Daoy (cell line): ENCODE measurements around the gene RAP1GDS1. TPM values are rescaled to one million over a fixed set of nuclear protein-coding genes. Genes with fewer than 3 reads are reported as not detected.
"Not testable (repeated sequence)": the region's sequence is repeated elsewhere in the genome, so short reads cannot be mapped to it uniquely, and the experiment has no call there.

ENCODE experiments used
- DNase-seq: peaks from one replicate; pipeline ENCODE4 v3.0.0-alpha.2; 2015; ENCODE audit warnings: low read depth
- total RNA-seq: library from RNA; depleted of rRNA; stranded (reverse); fragments of >200 nt; shearing (Covaris generic); gene quantifications from 2 replicates; pipeline ENCODE4 v1.2.3, GENCODE V29; 2014

The RAP1GDS1 gene
- total RNA-seq, 1 experiment from 2014 or later: 19.6 TPM

- no peak for DNase-seq
Observed at GRCh38 chr4:98433691-98434090, 172.5 kb downstream of the RAP1GDS1 start.

- no peak for DNase-seq
Observed at GRCh38 chr4:98434816-98435215, 173.6 kb downstream of the RAP1GDS1 start.

- no peak for DNase-seq
Observed at GRCh38 chr4:98444371-98444770, 183.2 kb downstream of the RAP1GDS1 start.

GRCh38 chr4:98446499-98447375 lies 185.6 kb downstream of the RAP1GDS1 start:
- DNase-seq: peak; percentile 18

GRCh38 chr4:98447648-98448047 lies 186.5 kb downstream of the RAP1GDS1 start:
- DNase-seq: no peak

GRCh38 chr4:98448908-98449307 lies 187.7 kb downstream of the RAP1GDS1 start:
- no peak for DNase-seq

GRCh38 chr4:98452091-98452490 lies 190.9 kb downstream of the RAP1GDS1 start:
- no peak for DNase-seq

GRCh38 chr4:98457422-98457821 lies 196.2 kb downstream of the RAP1GDS1 start:
- DNase-seq: not testable (repeated sequence)

- DNase-seq: not testable (repeated sequence)
Observed at GRCh38 chr4:98461121-98461865, 200.1 kb downstream of the RAP1GDS1 start.

GRCh38 chr4:98462487-98462886 lies 201.3 kb downstream of the RAP1GDS1 start:
- no peak for DNase-seq

GRCh38 chr4:98466868-98467599 lies 205.8 kb downstream of the RAP1GDS1 start:
- no peak for DNase-seq

GRCh38 chr4:98467627-98468072 lies 206.5 kb downstream of the RAP1GDS1 start:
- DNase-seq: peak; percentile 74

GRCh38 chr4:98468709-98469108 lies 207.5 kb downstream of the RAP1GDS1 start:
- peak; percentile 23 for DNase-seq

- DNase-seq: no peak
Observed at GRCh38 chr4:98469771-98470170, 208.6 kb downstream of the RAP1GDS1 start.

GRCh38 chr4:98470366-98470765 lies 209.2 kb downstream of the RAP1GDS1 start:
- DNase-seq: no peak

- DNase-seq: peak; percentile 79
Observed at GRCh38 chr4:98470831-98471230, 209.6 kb downstream of the RAP1GDS1 start.

- DNase-seq: no peak
Observed at GRCh38 chr4:98473046-98473445, 211.9 kb downstream of the RAP1GDS1 start.

GRCh38 chr4:98474408-98474844 lies 213.2 kb downstream of the RAP1GDS1 start:
- no peak for DNase-seq

- DNase-seq: no peak
Observed at GRCh38 chr4:98476891-98477290, 215.7 kb downstream of the RAP1GDS1 start.

- DNase-seq: not testable (repeated sequence)
Observed at GRCh38 chr4:98479590-98479989, 218.4 kb downstream of the RAP1GDS1 start.

GRCh38 chr4:98480535-98480934 lies 219.4 kb downstream of the RAP1GDS1 start:
- no peak for DNase-seq

- DNase-seq: no peak
Observed at GRCh38 chr4:98481167-98481566, 220.0 kb downstream of the RAP1GDS1 start.
